GM23338 (cell line): ENCODE results near the gene CPLX3.

Experiments
- CREB1 ChIP-seq: fragments of 250-450 bp; sonication (Bioruptor Pico); IDR thresholded peaks from 2 replicates; pipeline ENCODE4 v1.5.0; 2020; ENCODE audit warnings: low read depth, mild to moderate bottlenecking, moderate library complexity
- EZH2 ChIP-seq: fragments of 200-600 bp; sonication (generic); IDR thresholded peaks from one replicate; pipeline ENCODE4 v1.8.0; 2017; ENCODE audit warnings: antibody characterized with exemption, mild to moderate bottlenecking, low read depth; ENCODE audit not compliant: unreplicated experiment
- EZH2phosphoT487 ChIP-seq: fragments of 200-600 bp; sonication (generic); IDR thresholded peaks from one replicate; pipeline ENCODE4 v1.8.1; 2018; ENCODE audit warnings: antibody characterized with exemption; ENCODE audit not compliant: unreplicated experiment
- JUNB ChIP-seq: IDR thresholded peaks from one replicate; pipeline ENCODE4 v1.6.1; 2016; ENCODE audit warnings: antibody characterized with exemption; ENCODE audit not compliant: unreplicated experiment
- NANOG ChIP-seq: IDR thresholded peaks from 2 replicates; pipeline ENCODE4 v1.6.1; 2016; ENCODE audit warnings: antibody characterized with exemption, borderline replicate concordance
- POLR2AphosphoS5 ChIP-seq: IDR thresholded peaks from 2 replicates; pipeline ENCODE4 v1.6.1; 2016; ENCODE audit warnings: antibody characterized with exemption, low read depth
- ZNF114 ChIP-seq: fragments of 250-450 bp; sonication (Bioruptor Pico); IDR thresholded peaks from 2 replicates; pipeline ENCODE4 v1.5.0; 2020; ENCODE audit warnings: mild to moderate bottlenecking, moderate library complexity
- TF ChIP-seq, protein P1 (sequence below): IDR thresholded peaks from one replicate; pipeline ENCODE4 v1.6.1; 2018; ENCODE audit warnings: antibody characterized with exemption; ENCODE audit not compliant: unreplicated experiment
- TF ChIP-seq, protein P2 (sequence below), 2 experiments: fragments of 200-600 bp in 1 of 2; sonication (generic) in 1 of 2; conservative IDR thresholded peaks; 2 replicates each; pipeline versions ENCODE4 v1.5.1 to v1.6.1; 2016 to 2017; ENCODE audit warnings: antibody characterized with exemption in 2 of 2, low read depth in 2 of 2, mild to moderate bottlenecking in 2 of 2, moderate library complexity in 1 of 2
- TF ChIP-seq, protein P3 (sequence below): IDR thresholded peaks from 2 replicates; pipeline ENCODE4 v1.6.1; 2016; ENCODE audit warnings: antibody characterized with exemption

DNA sequence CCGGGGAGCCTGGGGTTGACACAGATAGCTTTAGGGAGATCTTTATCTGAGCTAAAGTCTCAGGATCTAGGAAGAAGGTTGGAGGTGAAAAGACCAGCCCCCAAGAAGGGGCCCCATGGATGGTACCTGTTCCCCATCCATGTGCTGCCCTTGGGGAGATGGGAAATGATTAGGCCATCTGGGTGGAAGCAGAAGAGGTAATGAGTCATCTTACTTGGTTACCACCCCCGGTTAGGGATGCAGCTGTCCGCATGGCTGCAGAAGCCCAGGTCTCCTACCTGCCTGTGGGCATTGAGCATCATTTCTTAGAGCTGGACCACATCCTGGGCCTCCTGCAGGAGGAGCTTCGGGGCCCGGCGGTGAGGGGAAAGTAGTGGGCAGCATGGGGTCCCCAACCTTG is 3.1 kb upstream of the CPLX3 start:
- TF ChIP-seq, protein P1, sequence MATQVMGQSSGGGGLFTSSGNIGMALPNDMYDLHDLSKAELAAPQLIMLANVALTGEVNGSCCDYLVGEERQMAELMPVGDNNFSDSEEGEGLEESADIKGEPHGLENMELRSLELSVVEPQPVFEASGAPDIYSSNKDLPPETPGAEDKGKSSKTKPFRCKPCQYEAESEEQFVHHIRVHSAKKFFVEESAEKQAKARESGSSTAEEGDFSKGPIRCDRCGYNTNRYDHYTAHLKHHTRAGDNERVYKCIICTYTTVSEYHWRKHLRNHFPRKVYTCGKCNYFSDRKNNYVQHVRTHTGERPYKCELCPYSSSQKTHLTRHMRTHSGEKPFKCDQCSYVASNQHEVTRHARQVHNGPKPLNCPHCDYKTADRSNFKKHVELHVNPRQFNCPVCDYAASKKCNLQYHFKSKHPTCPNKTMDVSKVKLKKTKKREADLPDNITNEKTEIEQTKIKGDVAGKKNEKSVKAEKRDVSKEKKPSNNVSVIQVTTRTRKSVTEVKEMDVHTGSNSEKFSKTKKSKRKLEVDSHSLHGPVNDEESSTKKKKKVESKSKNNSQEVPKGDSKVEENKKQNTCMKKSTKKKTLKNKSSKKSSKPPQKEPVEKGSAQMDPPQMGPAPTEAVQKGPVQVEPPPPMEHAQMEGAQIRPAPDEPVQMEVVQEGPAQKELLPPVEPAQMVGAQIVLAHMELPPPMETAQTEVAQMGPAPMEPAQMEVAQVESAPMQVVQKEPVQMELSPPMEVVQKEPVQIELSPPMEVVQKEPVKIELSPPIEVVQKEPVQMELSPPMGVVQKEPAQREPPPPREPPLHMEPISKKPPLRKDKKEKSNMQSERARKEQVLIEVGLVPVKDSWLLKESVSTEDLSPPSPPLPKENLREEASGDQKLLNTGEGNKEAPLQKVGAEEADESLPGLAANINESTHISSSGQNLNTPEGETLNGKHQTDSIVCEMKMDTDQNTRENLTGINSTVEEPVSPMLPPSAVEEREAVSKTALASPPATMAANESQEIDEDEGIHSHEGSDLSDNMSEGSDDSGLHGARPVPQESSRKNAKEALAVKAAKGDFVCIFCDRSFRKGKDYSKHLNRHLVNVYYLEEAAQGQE: no peak
- TF ChIP-seq, protein P2, sequence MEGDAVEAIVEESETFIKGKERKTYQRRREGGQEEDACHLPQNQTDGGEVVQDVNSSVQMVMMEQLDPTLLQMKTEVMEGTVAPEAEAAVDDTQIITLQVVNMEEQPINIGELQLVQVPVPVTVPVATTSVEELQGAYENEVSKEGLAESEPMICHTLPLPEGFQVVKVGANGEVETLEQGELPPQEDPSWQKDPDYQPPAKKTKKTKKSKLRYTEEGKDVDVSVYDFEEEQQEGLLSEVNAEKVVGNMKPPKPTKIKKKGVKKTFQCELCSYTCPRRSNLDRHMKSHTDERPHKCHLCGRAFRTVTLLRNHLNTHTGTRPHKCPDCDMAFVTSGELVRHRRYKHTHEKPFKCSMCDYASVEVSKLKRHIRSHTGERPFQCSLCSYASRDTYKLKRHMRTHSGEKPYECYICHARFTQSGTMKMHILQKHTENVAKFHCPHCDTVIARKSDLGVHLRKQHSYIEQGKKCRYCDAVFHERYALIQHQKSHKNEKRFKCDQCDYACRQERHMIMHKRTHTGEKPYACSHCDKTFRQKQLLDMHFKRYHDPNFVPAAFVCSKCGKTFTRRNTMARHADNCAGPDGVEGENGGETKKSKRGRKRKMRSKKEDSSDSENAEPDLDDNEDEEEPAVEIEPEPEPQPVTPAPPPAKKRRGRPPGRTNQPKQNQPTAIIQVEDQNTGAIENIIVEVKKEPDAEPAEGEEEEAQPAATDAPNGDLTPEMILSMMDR (conservative IDR thresholded peaks at IDR 0.05; ENCODE audit: low read depth in 2 of 2): no peak
- TF ChIP-seq POLR2AphosphoS5: no peak
- TF ChIP-seq EZH2: no peak
- TF ChIP-seq NANOG: no peak
- no peak for TF ChIP-seq EZH2phosphoT487
- no peak for TF ChIP-seq ZNF114 (CRISPR knock-in tag)
- TF ChIP-seq CREB1 (CRISPR knock-in tag): no peak
- TF ChIP-seq JUNB: no peak
- TF ChIP-seq, protein P3, sequence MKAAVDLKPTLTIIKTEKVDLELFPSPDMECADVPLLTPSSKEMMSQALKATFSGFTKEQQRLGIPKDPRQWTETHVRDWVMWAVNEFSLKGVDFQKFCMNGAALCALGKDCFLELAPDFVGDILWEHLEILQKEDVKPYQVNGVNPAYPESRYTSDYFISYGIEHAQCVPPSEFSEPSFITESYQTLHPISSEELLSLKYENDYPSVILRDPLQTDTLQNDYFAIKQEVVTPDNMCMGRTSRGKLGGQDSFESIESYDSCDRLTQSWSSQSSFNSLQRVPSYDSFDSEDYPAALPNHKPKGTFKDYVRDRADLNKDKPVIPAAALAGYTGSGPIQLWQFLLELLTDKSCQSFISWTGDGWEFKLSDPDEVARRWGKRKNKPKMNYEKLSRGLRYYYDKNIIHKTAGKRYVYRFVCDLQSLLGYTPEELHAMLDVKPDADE: no peak
